GM21576 (cell line): ENCODE data around the gene LYRM2.

ENCODE experiments used
- ATAC-seq: cut with Tn5 transposase; IDR thresholded peaks from one replicate; pipeline ENCODE4 v1.9.1; 2021; ENCODE audit warnings: mild to moderate bottlenecking, moderate library complexity; ENCODE audit not compliant: unreplicated experiment

LYRM2 gene, protein sequence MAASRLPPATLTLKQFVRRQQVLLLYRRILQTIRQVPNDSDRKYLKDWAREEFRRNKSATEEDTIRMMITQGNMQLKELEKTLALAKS

GRCh38 chr6:89638320-89639195, at the start of gene LYRM2:
Gene LYRM2, minus strand, starts transcription at chr6:89638747. Its CDS starts 31 bp downstream, at chr6:89638716.
- peak; percentile 98 for ATAC-seq

DNA sequence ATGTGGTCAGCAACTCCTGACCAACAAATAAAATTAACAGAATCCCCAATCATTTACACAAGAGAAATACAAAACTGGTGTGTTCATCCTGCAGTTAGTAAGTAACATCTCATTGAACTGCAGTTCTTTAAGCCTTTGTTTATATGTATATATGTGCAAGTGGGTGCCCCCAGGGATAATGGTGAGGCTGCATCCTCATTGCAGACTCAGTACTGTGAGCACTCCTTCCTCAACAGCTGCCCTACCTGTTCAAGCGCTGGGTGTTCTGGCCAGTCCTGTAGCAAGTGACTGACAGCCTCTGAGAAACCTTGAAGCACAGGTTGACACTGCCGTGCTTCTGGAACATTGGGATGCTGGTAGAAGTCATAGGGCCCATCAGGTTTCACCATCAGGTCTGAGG, 49.8 kb upstream of the LYRM2 start:
- ATAC-seq = no peak

- no peak for ATAC-seq
Measured at GRCh38 chr6:89685311-89685710, 46.8 kb upstream of the LYRM2 start.

DNA sequence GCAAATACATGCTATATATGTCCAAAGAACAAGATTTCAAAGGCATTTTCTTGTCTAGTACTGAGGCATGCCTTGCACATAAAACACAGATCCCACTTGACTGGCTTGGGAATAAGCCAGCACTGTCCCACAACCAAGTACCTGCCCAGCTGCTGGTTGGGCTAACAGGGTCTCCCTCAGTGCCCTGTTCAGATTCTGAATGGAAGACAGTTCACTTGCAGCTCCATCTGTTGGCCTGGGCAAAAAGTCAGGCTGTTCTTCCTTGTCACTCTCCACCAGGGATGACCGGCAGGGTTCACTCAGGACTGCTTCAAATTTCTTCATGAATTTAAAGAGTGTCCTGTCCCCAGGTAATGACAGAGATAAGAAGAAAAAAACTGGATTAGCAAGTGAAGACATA, 44.4 kb upstream of the LYRM2 start:
- ATAC-seq = no peak

- no peak for ATAC-seq
Measured at GRCh38 chr6:89681983-89682564, 43.5 kb upstream of the LYRM2 start.

- ATAC-seq = no peak
Measured at GRCh38 chr6:89680551-89680950, 42.0 kb upstream of the LYRM2 start.

DNA sequence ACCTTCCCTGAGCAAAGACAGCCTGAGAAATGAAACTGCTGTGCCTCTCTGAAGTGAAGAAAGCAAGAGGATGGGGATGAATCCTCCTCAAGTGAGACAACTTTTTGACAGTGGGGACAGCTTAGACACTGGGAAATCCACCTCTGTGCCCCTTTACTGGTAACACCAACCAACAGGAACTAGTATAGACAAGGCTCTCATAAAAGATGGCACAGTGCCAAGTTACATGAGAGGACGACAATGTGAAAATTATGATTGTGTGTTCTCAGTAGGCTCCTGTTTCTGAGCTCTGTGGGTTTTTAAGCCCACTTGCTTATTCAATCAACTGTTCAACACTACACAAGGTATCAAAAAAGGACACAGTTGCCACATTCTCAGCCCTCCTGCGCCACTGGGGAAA, 41.6 kb upstream of the LYRM2 start:
- ATAC-seq = no peak

- ATAC-seq = no peak
Measured at GRCh38 chr6:89679215-89680120, 40.9 kb upstream of the LYRM2 start.

GRCh38 chr6:89678531-89678930, 40.0 kb upstream of the LYRM2 start:
- no peak for ATAC-seq

GRCh38 chr6:89675949-89676748, 37.6 kb upstream of the LYRM2 start:
- ATAC-seq = no peak

GRCh38 chr6:89670935-89671565, 32.5 kb upstream of the LYRM2 start:
- no peak for ATAC-seq

- ATAC-seq = no peak
Measured at GRCh38 chr6:89669002-89669401, 30.5 kb upstream of the LYRM2 start.

- ATAC-seq = no peak
Measured at GRCh38 chr6:89667872-89668556, 29.5 kb upstream of the LYRM2 start.

- ATAC-seq = no peak
Measured at GRCh38 chr6:89662659-89663223, 24.2 kb upstream of the LYRM2 start.

DNA sequence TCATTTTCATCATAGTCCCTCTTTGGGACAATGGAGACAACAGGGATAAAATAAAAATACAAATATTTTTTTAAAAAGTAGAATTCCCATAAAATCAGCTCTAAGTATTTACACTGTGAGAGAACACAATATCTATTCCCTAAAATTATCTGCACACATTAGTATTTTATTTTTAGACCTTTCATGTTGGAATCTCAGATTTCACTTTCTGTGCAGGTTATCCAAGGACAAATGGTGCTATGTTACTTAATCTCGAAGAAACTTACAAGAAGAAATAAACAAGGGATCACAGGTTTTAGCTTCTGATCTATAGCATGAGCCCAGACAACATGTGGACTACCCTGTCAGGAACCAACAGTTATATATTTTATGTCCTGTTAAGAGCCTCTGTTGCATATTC, 23.0 kb upstream of the LYRM2 start:
- no peak for ATAC-seq

DNA sequence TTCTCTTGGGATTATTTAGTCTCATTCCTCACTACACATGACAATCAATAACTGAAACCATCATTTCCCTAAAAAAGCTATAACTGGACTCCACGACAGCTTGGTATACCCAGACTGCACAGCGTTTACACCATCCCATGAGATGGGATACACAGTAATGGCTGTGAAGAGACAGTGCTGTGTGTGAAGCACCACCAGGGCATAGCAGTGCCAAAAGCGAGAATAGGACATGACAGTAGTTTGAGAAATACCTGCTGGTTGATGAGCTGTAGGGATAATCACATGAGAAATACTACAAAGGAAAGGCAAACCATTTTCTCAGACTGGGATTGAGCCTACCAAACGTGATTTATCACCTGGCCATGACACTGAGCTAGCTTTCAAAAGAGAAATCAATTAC, 22.4 kb upstream of the LYRM2 start:
- no peak for ATAC-seq

DNA sequence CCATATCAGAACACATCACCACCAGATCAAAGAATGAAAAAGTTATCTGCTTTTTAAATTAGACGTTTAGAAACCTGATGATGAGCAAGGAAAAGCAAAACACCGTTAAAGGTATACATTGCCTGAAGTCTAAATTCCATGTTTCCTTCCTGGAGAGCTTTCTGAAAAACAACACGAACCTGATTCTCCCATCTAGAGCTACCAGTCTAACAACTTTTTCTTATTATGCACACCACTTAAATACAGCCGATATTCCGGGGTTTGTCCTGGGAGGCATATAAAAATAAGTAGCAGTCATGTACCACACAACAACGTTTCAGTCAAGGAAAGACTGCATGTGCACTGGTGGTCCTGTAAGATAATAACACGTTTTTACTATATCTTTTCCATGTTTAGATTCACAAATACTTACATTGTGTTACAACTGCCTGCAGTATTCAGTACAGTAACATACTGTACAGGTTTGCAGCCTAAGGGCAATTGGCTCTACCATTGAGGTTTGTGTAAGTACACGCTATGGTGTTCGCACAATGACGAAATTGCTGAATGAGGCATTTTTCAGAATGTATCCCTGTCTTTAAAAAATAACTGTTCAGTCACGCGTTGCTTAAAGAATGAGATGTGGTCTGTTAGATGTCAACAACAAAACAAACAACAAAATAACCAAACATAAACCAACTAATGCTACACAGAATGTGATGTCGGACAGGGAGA, 19.1 kb upstream of the LYRM2 start:
- ATAC-seq = no peak

- no peak for ATAC-seq
Measured at GRCh38 chr6:89655122-89655521, 16.6 kb upstream of the LYRM2 start.
